Astrocyte of the spinal cord (primary cell): ENCODE results near the gene MUC12.
"Not testable (repeated sequence)": the region's sequence is repeated elsewhere in the genome, so short reads cannot be mapped to it uniquely, and the experiment has no call there.

Source experiments
- DNase-seq: peaks from one replicate; pipeline ENCODE4 v3.0.0; 2011; ENCODE audit warnings: low read depth, low spot score
- H3K4me3 ChIP-seq: 2 replicates; pipeline ENCODE4 v1.5.1; 2011; ENCODE audit warnings: low read depth, mild to moderate bottlenecking, low read length, moderate library complexity
- CTCF ChIP-seq: IDR thresholded peaks from 2 replicates; pipeline ENCODE4 v1.5.1; 2012; ENCODE audit warnings: low read depth, mild to moderate bottlenecking, low read length, inconsistent platforms
- in situ Hi-C: cut with HindIII; loops from 2 replicates; pipeline ENCODE4 v1.10.0; 2017; ENCODE audit warnings: low sequenced_read_pairs

The MUC12 gene

GRCh38 chr7:100969066-100969615 is at the start of gene MUC12:
MUC12 (plus strand) TSS chr7:100969565; CDS start chr7:100969623, 58 bp downstream.
- no peak for TF ChIP-seq CTCF
- H3K4me3 ChIP-seq: no peak within 1 kb of the TSS
- in situ Hi-C loops: no loop called here
- DNase-seq: no peak

- H3K4me3 ChIP-seq, in situ Hi-C loops: not testable (repeated sequence)
Observed at GRCh38 chr7:100919779-100920437, 49.5 kb upstream of the MUC12 start.

GRCh38 chr7:100921039-100921438 is 48.3 kb upstream of the MUC12 start:
- DNase-seq: no peak
- no peak for TF ChIP-seq CTCF
- in situ Hi-C loops: no loop called here
- no peak overlapping the region for H3K4me3 ChIP-seq

More at GRCh38 chr7:100919779-100920437, 49.5 kb upstream of the MUC12 start:
- not testable (repeated sequence) for DNase-seq

GRCh38 chr7:100923616-100924015 is 45.7 kb upstream of the MUC12 start:
- H3K4me3 ChIP-seq, DNase-seq, in situ Hi-C loops: not testable (repeated sequence)

- DNase-seq: no peak
- H3K4me3 ChIP-seq: no peak overlapping the region
- in situ Hi-C loops: no loop called here
- no peak for TF ChIP-seq CTCF
Observed at GRCh38 chr7:100929808-100930174, 39.6 kb upstream of the MUC12 start.

GRCh38 chr7:100933734-100934133 is 35.6 kb upstream of the MUC12 start:
- no peak for TF ChIP-seq CTCF
- no peak overlapping the region for H3K4me3 ChIP-seq
- in situ Hi-C loops: no loop called here
- DNase-seq: no peak

- H3K4me3 ChIP-seq, DNase-seq, in situ Hi-C loops: not testable (repeated sequence)
Observed at GRCh38 chr7:100935381-100935780, 34.0 kb upstream of the MUC12 start.

GRCh38 chr7:100936167-100936566 is 33.2 kb upstream of the MUC12 start:
- in situ Hi-C loops: not testable (repeated sequence)

More at GRCh38 chr7:100936167-100936566, 33.2 kb upstream of the MUC12 start:
- not testable (repeated sequence) for H3K4me3 ChIP-seq, DNase-seq
